Bone marrow (tissue), 2 donors: ENCODE measurements around the gene PPM1F.
A peak's percentile ranks its signal among the peaks of the same experiment; 100 is the strongest.
"Not testable (repeated sequence)": the region's sequence is repeated elsewhere in the genome, so short reads cannot be mapped to it uniquely, and the experiment has no call there.

Source experiments
- DNase-seq, 2 donors: peaks; one replicate each; lab custom pipeline; 2025; lab: John Stamatoyannopoulos, UW

The PPM1F gene

GRCh38 chr22:21894799-21895198 is 57.8 kb downstream of the PPM1F start:
- no peak for DNase-seq

DNA sequence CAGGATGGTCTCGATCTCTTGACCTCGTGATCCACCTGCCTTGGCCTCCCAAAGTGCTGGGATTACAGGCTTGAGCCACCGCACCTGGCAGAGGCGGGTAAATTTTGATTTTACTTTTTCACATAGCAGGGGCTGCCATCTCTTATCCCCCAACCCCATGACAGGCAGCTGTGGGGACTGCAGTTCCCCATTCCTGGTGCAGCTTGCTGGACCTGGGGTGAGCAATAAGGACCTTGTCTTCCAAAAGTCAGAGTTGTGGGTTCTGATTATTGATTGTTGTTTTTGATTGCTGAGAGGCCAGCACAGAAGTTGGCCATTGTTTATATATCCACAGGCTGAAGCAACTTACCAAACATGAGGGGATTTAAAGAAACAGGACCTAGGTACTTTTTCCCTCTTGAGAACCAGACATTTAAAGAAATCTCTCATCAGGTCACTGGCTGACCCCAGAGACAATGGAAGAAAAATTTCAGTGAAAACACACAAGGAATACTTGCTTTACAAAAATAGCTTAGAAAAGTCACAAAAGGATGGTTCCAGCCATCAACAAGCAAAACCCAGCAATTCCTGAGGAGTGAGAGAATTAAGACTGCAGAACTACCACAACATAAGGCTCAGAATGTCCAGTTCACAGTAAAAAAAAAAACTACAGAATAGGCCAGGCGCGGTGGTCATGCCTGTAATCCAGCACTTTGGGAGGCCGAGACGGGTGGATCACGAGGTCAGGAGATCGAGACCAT is 63.2 kb downstream of the PPM1F start:
- no peak for DNase-seq

DNA sequence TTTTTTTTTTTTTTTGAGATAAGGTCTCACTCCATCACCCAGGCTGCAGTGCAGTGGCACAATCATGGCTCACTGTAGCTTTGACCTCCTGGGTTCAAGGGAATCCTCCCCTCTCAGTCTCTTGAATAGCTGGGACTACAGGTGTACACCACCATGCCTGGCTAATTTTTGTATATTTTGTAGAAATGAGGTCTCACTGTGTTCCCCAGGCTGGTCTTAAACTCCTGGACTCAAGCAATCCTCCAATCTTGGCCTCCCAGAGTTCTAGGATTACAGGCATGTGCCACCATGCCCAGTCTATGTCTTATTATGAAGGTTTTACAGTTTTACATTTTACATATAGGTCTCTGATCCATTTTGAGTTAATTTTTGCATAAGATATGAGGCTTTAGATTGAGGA is 64.8 kb downstream of the PPM1F start:
- DNase-seq = no peak

DNA sequence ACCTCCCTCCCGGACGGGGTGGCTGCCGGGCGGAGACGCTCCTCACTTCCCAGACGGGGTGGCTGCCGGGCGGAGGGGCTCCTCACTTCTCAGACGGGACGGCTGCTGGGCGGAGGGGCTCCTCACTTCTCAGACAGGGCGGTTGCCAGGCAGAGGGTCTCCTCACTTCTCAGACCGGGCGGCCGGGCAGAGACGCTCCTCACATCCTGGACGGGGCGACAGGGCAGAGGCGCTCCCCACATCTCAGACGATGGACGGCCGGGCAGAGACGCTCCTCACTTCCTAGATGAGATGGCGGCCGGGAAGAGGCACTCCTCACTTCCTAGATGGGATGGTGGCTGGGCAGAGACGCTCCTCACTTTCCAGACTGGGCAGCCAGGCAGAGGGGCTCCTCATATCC is 68.7 kb downstream of the PPM1F start:
- not testable (repeated sequence) for DNase-seq

- not testable (repeated sequence) for DNase-seq
Measured at GRCh38 chr22:21882754-21883333, 69.8 kb downstream of the PPM1F start.

- DNase-seq = no peak
Measured at GRCh38 chr22:21881841-21882753, 70.6 kb downstream of the PPM1F start.

DNA sequence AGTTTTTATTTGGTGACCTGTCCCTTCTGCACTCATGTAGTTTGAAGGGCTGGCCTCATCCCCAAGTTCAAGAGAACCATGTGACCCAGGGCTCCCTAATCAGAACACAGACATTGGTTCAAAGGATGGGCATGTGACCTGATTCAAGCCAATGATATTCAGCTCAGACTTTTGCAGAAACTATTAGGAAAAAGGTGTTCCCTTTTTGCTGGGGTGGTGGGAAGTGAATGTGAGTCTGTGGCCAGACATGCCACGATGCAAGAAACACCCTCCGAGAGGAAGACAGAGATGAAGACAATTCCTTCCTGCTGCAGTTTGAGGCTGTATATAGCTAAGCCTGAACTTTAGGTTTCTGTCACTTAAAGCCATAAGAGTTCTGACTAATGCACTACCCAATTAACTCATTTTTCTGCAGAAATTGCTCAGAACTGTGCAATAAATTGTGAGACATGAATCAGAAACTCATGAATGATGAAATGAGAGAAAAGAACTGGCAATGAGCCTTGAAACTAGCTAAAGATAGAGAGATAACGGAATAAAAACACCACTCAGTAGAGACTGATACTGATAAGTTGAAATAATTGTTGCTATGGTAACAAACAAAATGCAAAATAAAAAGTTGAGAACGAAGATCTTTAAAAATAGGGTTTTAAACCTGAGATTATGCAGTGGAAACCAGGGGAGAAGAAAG is 76.0 kb downstream of the PPM1F start:
- DNase-seq = peak in 1 of 2 donors; percentile 8

DNA sequence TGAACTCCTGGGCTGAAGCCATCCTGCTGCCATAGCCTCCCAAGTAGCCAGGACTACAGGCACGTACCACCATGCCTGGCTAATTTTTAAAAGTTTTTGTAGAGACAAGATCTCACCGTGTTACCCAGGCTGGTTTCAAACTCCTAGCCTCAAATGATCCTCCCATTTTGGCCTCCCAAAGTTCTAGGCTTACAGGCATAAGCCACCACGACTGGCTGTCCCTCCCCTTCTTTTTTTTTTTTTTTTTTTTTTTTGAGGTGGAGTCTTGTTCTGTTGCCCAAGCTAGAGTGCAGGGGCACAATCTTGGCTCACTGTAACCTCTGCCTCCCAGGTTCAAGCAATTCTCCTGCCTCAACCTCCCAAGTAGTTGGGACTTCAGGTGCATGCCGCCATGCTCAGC is 77.7 kb downstream of the PPM1F start:
- not testable (repeated sequence) for DNase-seq

- DNase-seq = no peak
Measured at GRCh38 chr22:21873619-21874018, 79.0 kb downstream of the PPM1F start.

DNA sequence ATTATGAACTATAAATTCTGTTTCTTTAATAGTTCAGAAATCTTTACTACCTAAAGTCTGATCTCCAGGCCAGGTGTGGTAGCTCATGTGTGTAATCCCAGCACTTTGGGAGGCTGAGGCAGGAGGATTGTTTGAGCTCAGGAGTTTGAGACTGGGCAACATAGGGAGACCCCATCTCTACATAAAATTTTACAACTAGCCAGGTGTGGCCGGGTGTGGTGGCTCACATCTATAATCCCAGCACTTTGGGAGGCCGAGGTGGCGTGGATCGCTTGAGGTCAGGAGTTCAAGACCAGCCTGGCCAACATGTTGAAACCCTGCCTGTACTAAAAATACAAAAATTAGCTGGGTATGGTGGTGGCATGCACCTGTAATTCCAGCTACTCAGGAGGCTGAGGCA is 79.9 kb downstream of the PPM1F start:
- DNase-seq = not testable (repeated sequence)
